ENCODE results near the gene HELZ2. TPM values are rescaled to one million over a fixed set of nuclear protein-coding genes. Genes with fewer than 3 reads are reported as not detected.
A peak's percentile ranks its signal among the peaks of the same experiment; 100 is the strongest.

The HELZ2 gene
- total RNA-seq, 1 experiment from 2014 or later: 17.8 TPM

DNA sequence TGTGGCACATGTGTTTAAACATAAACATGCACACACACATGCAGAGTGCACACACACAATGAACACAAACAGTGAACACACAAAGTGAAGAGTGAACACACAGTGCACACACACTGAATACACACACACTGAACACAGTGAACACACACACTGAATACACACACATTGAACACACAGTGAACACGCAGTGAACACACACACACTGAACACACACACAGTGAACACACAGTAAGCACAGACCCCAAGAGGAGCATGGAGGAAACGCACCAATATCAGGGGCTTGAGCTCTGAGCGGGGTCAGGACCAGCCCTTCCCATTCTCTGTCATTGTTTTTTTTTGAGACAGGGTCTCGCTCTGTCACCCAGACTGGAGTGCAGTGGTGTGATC is 17.1 kb upstream of the HELZ2 start:
- no peak overlapping the region for H3K27ac ChIP-seq
- no peak for DNase-seq (ENCODE audit: low read depth in 1 of 2, low spot score in 2 of 2)
- no peaks in the 10 kb centered on the region for H3K27me3 ChIP-seq (replicated peaks)
- H3K4me1 ChIP-seq (replicated peaks): no peaks in the 10 kb centered on the region
- H3K9me3 ChIP-seq (replicated peaks): no peaks in the 10 kb centered on the region
- no peak overlapping the region for H3K4me3 ChIP-seq
- peaks cover 63% of the 10 kb centered on the region for H3K36me3 ChIP-seq

- Histone ChIP-seq H3K9me3 (replicated peaks) (no peaks in the 10 kb centered on the region), H3K27ac (no peak overlapping the region), H3K36me3 (peaks cover 60% of the 10 kb centered on the region), H3K27me3 (replicated peaks) (no peaks in the 10 kb centered on the region), H3K4me1 (replicated peaks) (no peaks in the 10 kb centered on the region), H3K4me3 (no peak overlapping the region)
- DNase-seq (ENCODE audit: low read depth in 1 of 2, low spot score in 2 of 2): no peak
Observed at GRCh38 chr20:63590218-63591146, 16.4 kb upstream of the HELZ2 start.

DNA sequence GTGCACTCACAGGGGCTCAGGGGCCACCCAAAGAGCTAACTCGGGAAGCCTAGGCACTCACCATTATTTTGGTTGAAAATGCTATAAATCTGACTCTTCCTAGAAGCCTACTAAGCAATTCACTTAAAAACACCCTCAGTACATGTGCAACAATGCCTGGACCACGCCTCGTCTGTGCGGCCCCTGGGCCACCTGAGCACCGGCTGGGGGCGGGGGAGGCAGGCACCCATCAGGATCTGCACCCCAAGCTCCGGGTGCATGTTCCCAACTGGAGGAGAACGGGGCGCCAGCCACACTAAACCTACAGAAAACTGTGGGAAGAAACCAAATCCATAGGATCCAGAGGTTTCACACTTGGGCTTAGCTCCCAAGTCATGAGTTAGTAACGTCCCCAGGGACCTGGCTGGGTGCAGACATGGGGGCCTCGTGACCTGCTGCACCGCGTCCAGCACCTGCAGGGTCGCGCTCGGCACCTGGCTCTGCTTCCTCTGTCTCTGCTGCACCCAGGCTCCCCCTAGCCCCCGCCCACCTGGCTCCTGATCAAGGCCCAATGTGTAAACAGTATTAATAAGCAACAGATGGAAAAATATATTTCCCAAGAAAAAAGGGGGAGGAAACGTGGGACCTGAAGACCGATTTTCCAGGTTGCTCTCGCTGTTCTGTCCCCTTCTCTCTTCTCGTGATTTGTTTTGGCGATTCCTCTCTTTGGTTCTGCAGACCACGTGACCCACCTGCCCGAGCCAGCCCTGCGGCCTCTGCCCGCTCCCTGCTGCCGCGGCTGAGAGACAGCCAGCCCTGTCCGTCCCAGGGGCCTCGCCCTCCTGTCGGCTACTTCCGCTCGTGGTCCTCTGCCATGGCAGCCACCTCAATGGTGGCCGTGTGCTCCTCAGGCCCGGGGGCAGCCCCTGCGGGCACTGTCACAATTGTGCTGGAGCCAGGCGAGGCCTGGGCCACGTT is 15.5 kb upstream of the HELZ2 start:
- Histone ChIP-seq H3K36me3 (peaks cover 55% of the 10 kb centered on the region), H3K27ac (no peak overlapping the region), H3K27me3 (replicated peaks) (no peaks in the 10 kb centered on the region), H3K9me3 (replicated peaks) (no peaks in the 10 kb centered on the region), H3K4me3 (no peak overlapping the region), H3K4me1 (replicated peaks) (no peaks in the 10 kb centered on the region)
- no peak for DNase-seq (ENCODE audit: low read depth in 1 of 2, low spot score in 2 of 2)

- H3K9me3 ChIP-seq (replicated peaks): no peaks in the 10 kb centered on the region
- H3K4me1 ChIP-seq (replicated peaks): no peaks in the 10 kb centered on the region
- no peak overlapping the region for H3K4me3 ChIP-seq
- peaks cover 48% of the 10 kb centered on the region for H3K36me3 ChIP-seq
- no peaks in the 10 kb centered on the region for H3K27me3 ChIP-seq (replicated peaks)
- peak in 1 of 2 experiments; percentile 42 for DNase-seq (ENCODE audit: low read depth in 1 of 2, low spot score in 2 of 2)
- H3K27ac ChIP-seq: no peak overlapping the region
Observed at GRCh38 chr20:63588641-63589041, 14.6 kb upstream of the HELZ2 start.

- H3K36me3 ChIP-seq: peaks cover 41% of the 10 kb centered on the region
- no peaks in the 10 kb centered on the region for H3K4me1 ChIP-seq (replicated peaks)
- no peaks in the 10 kb centered on the region for H3K9me3 ChIP-seq (replicated peaks)
- no peaks in the 10 kb centered on the region for H3K27me3 ChIP-seq (replicated peaks)
- no peak overlapping the region for H3K4me3 ChIP-seq
- H3K27ac ChIP-seq: no peak overlapping the region
- no peak for DNase-seq (ENCODE audit: low read depth in 1 of 2, low spot score in 2 of 2)
Observed at GRCh38 chr20:63587776-63588591, 13.9 kb upstream of the HELZ2 start.

- no peaks in the 10 kb centered on the region for H3K27me3 ChIP-seq (replicated peaks)
- no peak overlapping the region for H3K4me3 ChIP-seq
Observed at GRCh38 chr20:63587256-63587655, 13.2 kb upstream of the HELZ2 start.

GRCh38 chr20:63586797-63587196 is 12.8 kb upstream of the HELZ2 start:
- no peak for DNase-seq (ENCODE audit: low read depth in 1 of 2, low spot score in 2 of 2)
- no peak overlapping the region for H3K4me3 ChIP-seq
- H3K27ac ChIP-seq: no peak overlapping the region
- no peaks in the 10 kb centered on the region for H3K27me3 ChIP-seq (replicated peaks)
- H3K36me3 ChIP-seq: peaks cover 29% of the 10 kb centered on the region
- H3K4me1 ChIP-seq (replicated peaks): no peaks in the 10 kb centered on the region
- no peaks in the 10 kb centered on the region for H3K9me3 ChIP-seq (replicated peaks)

More at GRCh38 chr20:63587256-63587655, 13.2 kb upstream of the HELZ2 start:
- H3K9me3 ChIP-seq (replicated peaks): no peaks in the 10 kb centered on the region
- H3K4me1 ChIP-seq (replicated peaks): no peaks in the 10 kb centered on the region
- H3K27ac ChIP-seq: no peak overlapping the region
- H3K36me3 ChIP-seq: peaks cover 34% of the 10 kb centered on the region
- DNase-seq (ENCODE audit: low read depth in 1 of 2, low spot score in 2 of 2): no peak

DNA sequence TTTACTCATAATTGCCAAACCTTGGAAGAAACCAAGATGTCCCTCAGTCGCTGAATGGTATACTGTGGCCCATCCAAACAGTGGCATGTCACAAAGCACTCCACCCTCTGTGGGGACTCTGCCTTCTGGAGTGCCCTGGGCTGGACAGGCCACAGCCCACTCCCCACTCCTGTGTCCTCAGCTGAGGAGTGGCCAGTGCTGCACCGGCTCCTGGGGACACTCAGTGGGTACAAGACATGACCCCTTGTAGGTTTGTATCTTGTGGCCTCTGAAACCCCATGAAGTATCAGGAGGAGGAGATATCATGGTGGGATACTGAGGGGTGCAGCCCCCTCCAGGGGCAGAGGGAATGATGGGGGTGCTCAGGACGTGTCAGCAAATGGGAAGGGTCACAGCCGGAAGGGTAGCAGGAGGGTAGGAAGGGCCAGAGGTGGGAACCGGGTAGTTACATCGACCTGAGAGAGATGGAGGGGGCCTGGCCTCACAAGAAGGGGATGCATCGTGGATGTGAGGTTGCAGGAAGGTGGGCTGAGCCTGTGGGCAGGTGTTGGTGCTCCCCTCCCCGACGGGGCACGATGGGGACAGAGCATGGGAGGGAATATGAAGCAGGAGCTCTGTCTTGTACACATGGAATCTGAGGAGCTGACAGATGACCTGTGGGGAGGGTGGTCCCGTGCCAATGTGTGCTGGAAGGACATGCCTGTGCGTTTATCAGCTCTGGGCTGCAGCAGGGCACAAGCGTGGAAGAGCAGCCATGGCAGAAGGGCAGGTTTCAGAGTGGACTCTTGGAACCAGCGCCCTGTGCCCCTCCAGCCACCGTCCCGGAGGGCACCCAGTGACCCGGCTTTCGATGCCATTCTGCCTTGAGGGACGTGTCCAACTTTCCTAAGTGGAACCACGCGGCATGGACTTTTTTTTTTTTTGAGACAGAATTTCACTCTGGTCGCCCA is 11.9 kb upstream of the HELZ2 start:
- H3K27me3 ChIP-seq (replicated peaks): no peaks in the 10 kb centered on the region
- H3K27ac ChIP-seq: no peak overlapping the region
- no peak for DNase-seq (ENCODE audit: low read depth in 1 of 2, low spot score in 2 of 2)
- H3K4me1 ChIP-seq (replicated peaks): no peaks in the 10 kb centered on the region
- peaks cover 22% of the 10 kb centered on the region for H3K36me3 ChIP-seq
- no peak overlapping the region for H3K4me3 ChIP-seq
- H3K9me3 ChIP-seq (replicated peaks): no peaks in the 10 kb centered on the region

DNA sequence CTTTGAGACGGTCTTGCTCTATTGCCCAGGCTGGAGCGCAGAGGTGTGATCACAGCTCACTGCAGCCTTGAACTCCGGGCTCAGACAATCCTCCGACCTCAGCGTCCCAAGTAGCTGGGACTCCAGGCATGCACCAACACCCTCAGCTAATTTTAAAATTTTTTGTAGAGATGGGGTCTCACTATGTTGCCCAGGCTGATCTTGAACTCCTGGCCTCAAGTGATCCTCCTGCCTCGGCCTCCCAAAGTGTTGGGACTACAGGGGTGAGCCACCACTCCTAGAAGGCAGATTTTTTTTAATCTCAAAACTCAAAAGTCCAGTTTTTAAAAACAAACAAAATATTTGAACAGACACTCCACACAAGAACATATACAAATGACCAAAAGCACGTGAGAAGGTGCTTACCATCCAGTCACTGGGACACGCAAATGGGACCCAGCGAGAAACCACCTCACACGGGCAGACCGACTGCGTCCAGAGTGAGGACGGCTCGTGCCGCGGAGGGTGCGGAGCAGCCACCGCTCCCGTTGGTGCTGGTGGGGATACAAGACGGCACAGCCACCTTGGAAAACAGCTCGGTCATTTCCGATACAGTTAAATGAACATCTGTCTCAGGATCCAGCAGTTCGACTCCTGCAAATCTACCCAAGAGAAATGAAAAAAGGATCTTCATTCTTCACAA is 8.5 kb upstream of the HELZ2 start:
- no peaks in the 10 kb centered on the region; the same call in 1 of the 2 replicates for H3K36me3 ChIP-seq
- H3K4me3 ChIP-seq: no peak overlapping the region
- H3K27me3 ChIP-seq (replicated peaks): no peaks in the 10 kb centered on the region
- H3K9me3 ChIP-seq (replicated peaks): no peaks in the 10 kb centered on the region
- H3K4me1 ChIP-seq (replicated peaks): no peaks in the 10 kb centered on the region
- no peak for DNase-seq (ENCODE audit: low read depth in 1 of 2, low spot score in 2 of 2)
- no peak overlapping the region for H3K27ac ChIP-seq

DNA sequence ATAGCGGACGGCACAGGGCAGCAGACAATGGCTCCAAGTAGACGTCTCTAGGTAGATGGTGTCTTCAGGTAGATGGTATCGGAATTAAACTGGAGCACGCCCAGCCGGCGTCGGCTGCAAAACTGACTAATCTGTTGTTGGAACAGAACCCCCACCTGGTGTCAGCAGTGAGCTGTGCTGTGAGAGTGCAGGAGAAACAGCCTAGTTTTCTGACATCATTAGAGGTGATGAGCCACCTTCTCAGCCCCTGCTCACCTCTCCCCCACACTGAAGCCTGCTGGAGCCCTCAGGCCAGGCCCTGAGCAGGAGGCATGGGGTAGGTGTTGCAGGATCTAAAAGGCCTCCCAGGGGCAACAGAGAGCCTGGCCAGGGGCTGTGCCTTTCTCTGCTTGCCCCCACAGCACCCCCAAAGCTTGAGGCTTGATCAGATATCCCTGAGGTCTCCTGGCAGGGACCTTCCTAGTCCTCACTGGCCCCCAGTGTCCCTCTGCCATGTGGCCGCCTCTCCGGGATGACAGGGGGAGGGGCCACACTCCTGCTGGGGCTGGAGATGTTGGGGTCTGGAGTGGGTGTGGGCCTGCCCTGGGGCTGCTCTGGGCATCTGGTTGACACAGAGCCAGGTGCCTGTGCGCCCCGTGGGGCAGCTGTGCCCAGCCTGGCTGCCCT is 6.9 kb upstream of the HELZ2 start:
- H3K9me3 ChIP-seq (replicated peaks): no peaks in the 10 kb centered on the region
- DNase-seq (ENCODE audit: low read depth in 1 of 2, low spot score in 2 of 2): no peak
- H3K36me3 ChIP-seq: no peaks in the 10 kb centered on the region
- H3K27ac ChIP-seq: no peak overlapping the region
- H3K27me3 ChIP-seq (replicated peaks): no peaks in the 10 kb centered on the region
- no peak overlapping the region for H3K4me3 ChIP-seq
- no peaks in the 10 kb centered on the region for H3K4me1 ChIP-seq (replicated peaks)

DNA sequence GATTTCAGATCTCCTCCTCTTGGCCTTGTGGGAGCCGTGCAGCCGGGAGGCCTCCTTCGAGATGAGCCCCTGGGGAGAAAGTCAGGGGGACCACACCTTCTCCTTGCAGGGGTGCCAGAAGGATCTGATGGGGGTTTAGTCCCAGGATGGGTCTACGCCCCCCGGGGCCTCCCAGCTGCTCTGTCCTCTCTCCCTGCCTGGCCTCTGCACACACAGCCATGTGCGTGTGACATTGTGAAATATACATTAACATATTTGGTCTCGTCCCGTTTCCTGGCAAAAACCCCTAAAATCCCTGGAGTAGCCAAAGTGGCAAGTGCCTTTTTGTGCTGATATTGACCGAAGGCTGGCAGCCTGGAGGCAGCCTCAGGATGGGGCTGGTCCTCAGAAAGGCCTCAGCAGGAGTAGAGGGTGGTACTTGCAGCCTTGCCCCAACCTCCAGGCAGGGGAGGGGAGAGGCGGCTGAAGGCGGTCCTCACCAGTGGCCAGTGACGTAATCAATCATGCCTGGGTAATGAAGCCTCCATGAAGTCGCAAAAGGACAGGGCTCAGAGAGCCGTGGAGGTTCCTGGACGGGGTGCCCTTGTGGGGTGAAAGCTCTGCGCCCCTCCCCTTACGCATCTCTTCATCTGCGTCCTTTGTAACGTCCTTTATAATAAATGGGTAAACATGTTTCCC is 5.1 kb upstream of the HELZ2 start:
- no peak overlapping the region for H3K4me3 ChIP-seq
- DNase-seq (ENCODE audit: low read depth in 1 of 2, low spot score in 2 of 2): no peak
- H3K27ac ChIP-seq: no peak overlapping the region
- no peaks in the 10 kb centered on the region for H3K27me3 ChIP-seq (replicated peaks)
- H3K4me1 ChIP-seq (replicated peaks): peaks cover 6% of the 10 kb centered on the region
- no peaks in the 10 kb centered on the region for H3K36me3 ChIP-seq
- H3K9me3 ChIP-seq (replicated peaks): no peaks in the 10 kb centered on the region

Measured in SJSA1 (cell line).